HepG2 (cell line): ENCODE results near the gene S100A5. TPM values are rescaled to one million over a fixed set of nuclear protein-coding genes. Genes with fewer than 3 reads are reported as not detected.

Source experiments
- ATAC-seq: fragments of 200-7000 bp; cut with Tn5 transposase; 3 replicates; pipeline ENCODE4 v1.9.1; 2020; ENCODE audit warnings: mild to moderate bottlenecking, moderate library complexity
- BruUV-seq: library from RNA; stranded (reverse); fragments of 400-500 nt; replicated peaks from 2 replicates; lab custom pipeline; 2021; lab: Mats Ljungman, UMichigan
- CTCF ChIA-PET: fragments of 300-600 bp; formaldehyde crosslinking; extraction: SDS; loops from one replicate; lab custom pipeline; 2021; ENCODE audit warnings: low total read pairs, inconsistent platforms, low intra/inter-chr PET ratio; lab: Yijun Ruan, JAX
- POLR2A ChIA-PET: fragments of 350-600 bp; sonication (Branson Sonifier 250); formaldehyde crosslinking; loops from one replicate; lab custom pipeline; 2020; ENCODE audit warnings: antibody characterized with exemption, inconsistent platforms; lab: Yijun Ruan, JAX
- DNase-seq: peaks from one replicate; pipeline ENCODE4 v3.0.0-alpha.2; 2015; ENCODE audit warnings: low spot score
- FAIRE-seq: peaks from 3 replicates; lab custom pipeline; 2011; peaks lifted over from hg19 to GRCh38; lab: Jason Lieb, UNC
- H2AFZ ChIP-seq: one replicate; pipeline ENCODE4 v1.6.1; 2011; ENCODE audit warnings: low read length, inconsistent platforms
- H3K27ac ChIP-seq: fragments of 300-600 bp; 3 replicates; pipeline ENCODE4 v1.8.0; 2011; ENCODE audit warnings: mixed run types, mild to moderate bottlenecking, mixed read lengths, low read length, inconsistent platforms; ENCODE audit not compliant: insufficient read depth; ENCODE audit errors: extremely low read length
- H3K27me3 ChIP-seq, 2 experiments: fragments of 200-600 bp in 1 of 2; 2 replicates in 1 of 2; 3 replicates in 1 of 2; pipeline versions ENCODE4 v1.6.0 to v1.8.0; 2011; ENCODE audit warnings: low read length in 2 of 2, mild to moderate bottlenecking in 2 of 2, moderate library complexity in 2 of 2, inconsistent platforms in 1 of 2; ENCODE audit not compliant: insufficient read depth in 2 of 2, control insufficient read depth in 1 of 2
- H3K36me3 ChIP-seq, 2 experiments: fragments of 200-600 bp in 1 of 2; replicated peaks in 1 of 2; 2 replicates in 1 of 2; 3 replicates in 1 of 2; pipeline versions ENCODE4 v1.5.1 to v1.8.0; 2011; ENCODE audit warnings: low read length in 2 of 2, inconsistent platforms in 1 of 2; ENCODE audit not compliant: insufficient read depth in 2 of 2, control insufficient read depth in 1 of 2
- H3K4me1 ChIP-seq: 2 replicates; pipeline ENCODE4 v1.5.1; 2012; ENCODE audit warnings: low read length, inconsistent platforms; ENCODE audit not compliant: insufficient read depth
- H3K4me2 ChIP-seq: 2 replicates; pipeline ENCODE4 v1.6.0; 2011; ENCODE audit warnings: low read depth, low read length, inconsistent platforms
- H3K4me3 ChIP-seq, 3 experiments: fragments of 200-600 bp in 1 of 3; sonication (generic), shearing (Covaris generic) in 1 of 3; replicated peaks in 1 of 3; 2 replicates each; pipeline ENCODE4 v1.5.1; 2011 to 2016; ENCODE audit warnings: low read length in 3 of 3, inconsistent platforms in 2 of 3, low read depth in 2 of 3, mild to moderate bottlenecking in 2 of 3, control low read depth in 1 of 3, mixed read lengths in 1 of 3; ENCODE audit not compliant: insufficient read depth in 1 of 3
- H3K79me2 ChIP-seq: one replicate; pipeline ENCODE4 v1.6.1; 2011; ENCODE audit warnings: low read length, inconsistent platforms; ENCODE audit not compliant: insufficient read depth
- H3K9ac ChIP-seq: 2 replicates; pipeline ENCODE4 v1.6.0; 2011; ENCODE audit warnings: mild to moderate bottlenecking, low read depth, low read length, inconsistent platforms; ENCODE audit not compliant: insufficient read depth
- H3K9me3 ChIP-seq: 2 replicates; pipeline ENCODE4 v1.5.1; 2012; ENCODE audit warnings: mild to moderate bottlenecking, low read length
- H4K20me1 ChIP-seq: 2 replicates; pipeline ENCODE4 v1.6.0; 2011; ENCODE audit warnings: inconsistent platforms, mild to moderate bottlenecking, low read length, moderate library complexity; ENCODE audit not compliant: insufficient read depth
- ETV6 ChIP-seq: sonication (generic); formaldehyde crosslinking; conservative IDR thresholded peaks from 2 replicates; pipeline ENCODE4 v1.4.0; 2020; ENCODE audit warnings: missing genetic modification reagents
- MATR3 ChIP-seq: sonication (generic); formaldehyde crosslinking; IDR thresholded peaks from 2 replicates; pipeline ENCODE4 v1.4.0; 2020; ENCODE audit warnings: missing genetic modification reagents
- NFKBIZ ChIP-seq: IDR thresholded peaks from 2 replicates; pipeline ENCODE4 v1.6.1; 2018; ENCODE audit warnings: missing genetic modification reagents, missing compliant biosample characterization
- REXO4 ChIP-seq: sonication (generic); formaldehyde crosslinking; IDR thresholded peaks from 2 replicates; pipeline ENCODE4 v1.8.0; 2022; ENCODE audit warnings: missing genetic modification reagents, mild to moderate bottlenecking, borderline replicate concordance
- TCF7 ChIP-seq: sonication (generic); IDR thresholded peaks from 2 replicates; pipeline ENCODE4 v1.6.1; 2016; ENCODE audit warnings: antibody characterized with exemption, low read depth
- ZNF782 ChIP-seq: sonication (generic); formaldehyde crosslinking; IDR thresholded peaks from 2 replicates; pipeline ENCODE4 v1.4.0; 2020; ENCODE audit warnings: missing genetic modification reagents, mild to moderate bottlenecking, borderline replicate concordance
- WGBS: methylation state at CpG from one replicate; pipeline ENCODE4 v1.1.6; 2017; ENCODE audit warnings: low lambda C conversion rate; 5-methylcytosine and 5-hydroxymethylcytosine counted together
- in situ Hi-C: cut with HindIII; loops from 2 replicates; pipeline ENCODE4 v1.10.0; 2017; ENCODE audit warnings: low pct_unique_long_range_greater_than_20kb; ENCODE audit not compliant: extremely low pct_ligation_motif_present
- intact Hi-C: fragments of 100-400 bp; cut with micrococcal nuclease; formaldehyde crosslinking; loops from one replicate; pipeline ENCODE4 v1.10.0; 2022; ENCODE audit not compliant: unreplicated experiment
- polyA plus RNA-seq, 8 experiments: library from polyadenylated mRNA; depleted of rRNA in 3 of 8; stranded (reverse) in 7 of 8; unstranded in 1 of 8; fragments of >200 nt; fragmentation: Illumina TruSeq in 4 of 8; extraction: Trizol in 4 of 8; gene quantifications; 2 replicates each; pipeline versions ENCODE4 v1.2.1 to v1.2.3, GENCODE V29; 2011 to 2016; ENCODE audit warnings: low read depth in 4 of 8, missing spikeins in 1 of 8, mixed read lengths in 1 of 8; ENCODE audit not compliant: insufficient read depth in 1 of 8
- total RNA-seq, 5 experiments: library from RNA; depleted of rRNA; stranded (reverse); fragments of >200 nt; fragmentation: Illumina TruSeq; extraction: Trizol; gene quantifications; 2 replicates each; pipeline ENCODE4 v1.2.3, GENCODE V29; 2016; ENCODE audit warnings: low read depth in 1 of 5
- TF ChIP-seq, protein P1 (sequence below): sonication (generic); formaldehyde crosslinking; IDR thresholded peaks from 2 replicates; pipeline ENCODE4 v1.8.1; 2023; ENCODE audit warnings: mild to moderate bottlenecking, missing genetic modification reagents, borderline replicate concordance

S100A5 gene
- total and polyA plus RNA-seq, 2 of the 13 experiments (the other 11 are each of a cell fraction or from before 2014, with no cell fraction given) = not detected

DNA sequence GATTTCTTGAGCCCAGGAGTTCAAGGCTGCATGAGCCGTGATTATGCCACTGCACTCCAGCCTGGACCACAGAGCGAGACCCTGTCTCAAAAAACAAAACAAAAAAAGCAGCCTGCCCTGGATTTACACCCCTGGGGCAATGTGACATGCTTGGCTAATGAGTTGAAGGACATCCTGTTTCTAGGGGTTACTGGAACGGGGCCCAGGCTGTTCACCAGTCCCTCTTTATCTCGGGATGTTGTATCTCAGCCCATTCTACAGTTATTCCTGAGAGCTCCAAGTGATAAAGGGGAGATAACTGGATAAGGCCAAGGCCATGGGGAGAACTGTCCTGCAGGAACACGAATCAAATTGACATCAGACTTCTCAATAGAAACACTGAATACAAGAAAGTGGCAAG, 46.6 kb upstream of the S100A5 start:
- ChIA-PET POLR2A (no interaction called here), CTCF (no interaction called here)
- no peak overlapping the region for H2AFZ ChIP-seq
- TF ChIP-seq, protein P1, sequence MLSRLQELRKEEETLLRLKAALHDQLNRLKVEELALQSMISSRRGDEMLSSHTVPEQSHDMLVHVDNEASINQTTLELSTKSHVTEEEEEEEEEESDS (CRISPR knock-in tag) = no peak
- TF ChIP-seq ZNF782 (CRISPR knock-in tag) = no peak
- no TSS peak for BruUV-seq
- H3K9ac ChIP-seq = no peak overlapping the region
- no peak overlapping the region for H3K4me3 ChIP-seq
- 0 out of 5 replicates have a peak, but pooled peaks cover 1 to 3% of the 10 kb centered on the region in 2 experiments for H3K27me3 ChIP-seq
- ATAC-seq (no peak), DNase-seq (no peak), FAIRE-seq (no peak)
- no peaks in the 10 kb centered on the region for H3K36me3 ChIP-seq
- intact Hi-C loops (no loop called here), in situ Hi-C loops (no loop called here)
- H3K4me1 ChIP-seq = no peaks in the 10 kb centered on the region
- H4K20me1 ChIP-seq = no peaks in the 10 kb centered on the region
- H3K27ac ChIP-seq = no peak overlapping the region
- WGBS = 19% methylated on average over 5 of the region's 5 CpGs
- no peaks in the 10 kb centered on the region for H3K79me2 ChIP-seq
- no peak overlapping the region for H3K4me2 ChIP-seq
- no peaks in the 10 kb centered on the region for H3K9me3 ChIP-seq

GRCh38 chr1:153586347-153586746, 45.6 kb upstream of the S100A5 start:
- no peak overlapping the region for H3K9ac ChIP-seq
- no peaks in the 10 kb centered on the region for H3K9me3 ChIP-seq
- H3K4me1 ChIP-seq = no peaks in the 10 kb centered on the region
- ChIA-PET POLR2A (no interaction called here), CTCF (no interaction called here)
- FAIRE-seq (no peak), ATAC-seq (no peak), DNase-seq (no peak)
- BruUV-seq = no TSS peak
- in situ Hi-C loops (no loop called here), intact Hi-C loops (no loop called here)
- H3K79me2 ChIP-seq = no peaks in the 10 kb centered on the region
- TF ChIP-seq ETV6 = no peak
- TF ChIP-seq NFKBIZ (CRISPR knock-in tag) = no peak
- no peak for TF ChIP-seq TCF7
- no peak for TF ChIP-seq MATR3 (CRISPR knock-in tag)
- no peak for TF ChIP-seq REXO4 (CRISPR knock-in tag)
- no peaks in the 10 kb centered on the region for H4K20me1 ChIP-seq
- no peak overlapping the region for H3K4me3 ChIP-seq
- H3K27me3 ChIP-seq = 0 out of 5 replicates have a peak, but pooled peaks cover 1 to 3% of the 10 kb centered on the region in 2 experiments
- 17% methylated on average over 1 of the region's 1 CpG for WGBS
- H3K36me3 ChIP-seq = no peaks in the 10 kb centered on the region
- no peak overlapping the region for H3K27ac ChIP-seq
- H2AFZ ChIP-seq = no peak overlapping the region
- no peak overlapping the region for H3K4me2 ChIP-seq
